NT2/D1 (cell line): ENCODE data around the gene EPB41L4A.

Source experiments
- YY1 ChIP-seq: IDR thresholded peaks from 2 replicates; pipeline ENCODE4 v1.6.1; 2011; ENCODE audit not compliant: insufficient read length, insufficient read depth
- ZNF274 ChIP-seq: IDR thresholded peaks from 2 replicates; pipeline ENCODE4 v1.6.1; 2011; ENCODE audit warnings: mild to moderate bottlenecking, low read depth, low read length

GRCh38 chr5:112308608-112309007 is 110.5 kb downstream of the EPB41L4A start:
- TF ChIP-seq ZNF274 (no peak), YY1 (no peak)
